ENCODE data around the gene TMEM18.

Gene TMEM18

GRCh38 chr2:672606-672905 is 4.7 kb downstream of the TMEM18 start:
- DNase-seq (ENCODE audit: low read depth), result no peak

- DNase-seq (ENCODE audit: low read depth), result no peak
Measured at GRCh38 chr2:671787-672605, 5.2 kb downstream of the TMEM18 start.

- no peak for DNase-seq (ENCODE audit: low read depth)
Measured at GRCh38 chr2:671072-671471, 6.1 kb downstream of the TMEM18 start.

GRCh38 chr2:670637-671036 is 6.6 kb downstream of the TMEM18 start:
- DNase-seq (ENCODE audit: low read depth), result no peak

GRCh38 chr2:669323-669722 is 7.9 kb downstream of the TMEM18 start:
- DNase-seq (ENCODE audit: low read depth), result no peak

GRCh38 chr2:668000-668398 is 9.2 kb downstream of the TMEM18 start:
- DNase-seq (ENCODE audit: low read depth), result no peak

GRCh38 chr2:667332-667999 is 9.7 kb downstream of the TMEM18 start:
- DNase-seq (ENCODE audit: low read depth), result peak; percentile 52

- no peak for DNase-seq (ENCODE audit: low read depth)
Measured at GRCh38 chr2:666441-666840, 10.8 kb downstream of the TMEM18 start.

- DNase-seq (ENCODE audit: low read depth), result no peak
Measured at GRCh38 chr2:665340-666073, 11.7 kb downstream of the TMEM18 start.

GRCh38 chr2:664063-664462 is 13.1 kb downstream of the TMEM18 start:
- no peak for DNase-seq (ENCODE audit: low read depth)

GRCh38 chr2:663221-663620 is 14.0 kb downstream of the TMEM18 start:
- no peak for DNase-seq (ENCODE audit: low read depth)

GRCh38 chr2:661360-661635 is 15.9 kb downstream of the TMEM18 start:
- DNase-seq (ENCODE audit: low read depth), result no peak

- DNase-seq (ENCODE audit: low read depth), result no peak
Measured at GRCh38 chr2:660586-661359, 16.4 kb downstream of the TMEM18 start.

- no peak for DNase-seq (ENCODE audit: low read depth)
Measured at GRCh38 chr2:660029-660428, 17.2 kb downstream of the TMEM18 start.

- no peak for DNase-seq (ENCODE audit: low read depth)
Measured at GRCh38 chr2:658426-658825, 18.8 kb downstream of the TMEM18 start.

GRCh38 chr2:657766-658165 is 19.4 kb downstream of the TMEM18 start:
- DNase-seq (ENCODE audit: low read depth), result no peak

- DNase-seq (ENCODE audit: low read depth), result no peak
Measured at GRCh38 chr2:656676-657075, 20.5 kb downstream of the TMEM18 start.

- DNase-seq (ENCODE audit: low read depth), result no peak
Measured at GRCh38 chr2:655626-656025, 21.6 kb downstream of the TMEM18 start.

GRCh38 chr2:654896-655295 is 22.3 kb downstream of the TMEM18 start:
- DNase-seq (ENCODE audit: low read depth), result no peak

GRCh38 chr2:653645-654425 is 23.4 kb downstream of the TMEM18 start:
- no peak for DNase-seq (ENCODE audit: low read depth)

GRCh38 chr2:652881-653480 is 24.2 kb downstream of the TMEM18 start:
- no peak for DNase-seq (ENCODE audit: low read depth)
